Prostate gland (tissue), 2 donors: ENCODE results near the gene CORO2B. TPM values are rescaled to one million over a fixed set of nuclear protein-coding genes. Genes with fewer than 3 reads are reported as not detected.
A peak's percentile ranks its signal among the peaks of the same experiment; 100 is the strongest.

ENCODE experiments used
- DNase-seq: peaks from one replicate; pipeline ENCODE4 v3.0.0-alpha.2; 2019; ENCODE audit warnings: low spot score
- H3K27ac ChIP-seq, 2 donors: fragments of 200-600 bp; sonication (generic); 2 replicates each; pipeline ENCODE4 v1.5.1; 2017 to 2019
- H3K27me3 ChIP-seq: fragments of 200-600 bp; sonication (generic); replicated peaks from 2 replicates; pipeline ENCODE4 v1.5.1; 2019; ENCODE audit not compliant: insufficient read depth
- H3K36me3 ChIP-seq, 2 donors: fragments of 200-600 bp; sonication (generic); 1 replicate in 1 of 2; 2 replicates in 1 of 2; pipeline versions ENCODE4 v1.5.1 to v1.8.1; 2017 to 2019
- H3K4me1 ChIP-seq: fragments of 200-600 bp; sonication (generic); replicated peaks from 2 replicates; pipeline ENCODE4 v1.5.1; 2019
- H3K4me3 ChIP-seq, 2 donors: fragments of 200-600 bp; sonication (generic); 2 replicates each; pipeline ENCODE4 v1.5.1; 2017 to 2019
- H3K9me3 ChIP-seq: fragments of 200-600 bp; sonication (generic); 2 replicates; pipeline ENCODE4 v1.5.1; 2017
- POLR2A ChIP-seq: fragments of 450-650 bp; IDR thresholded peaks from one replicate; pipeline ENCODE4 v1.6.1; 2016; ENCODE audit warnings: antibody characterized with exemption, mild to moderate bottlenecking
- POLR2AphosphoS5 ChIP-seq: sonication (generic); formaldehyde crosslinking; IDR thresholded peaks from one replicate; pipeline ENCODE4 v1.6.1; 2017; ENCODE audit warnings: antibody characterized with exemption
- WGBS: methylation state at CpG from one replicate; pipeline ENCODE4 v1.1.5; 2018; 5-methylcytosine and 5-hydroxymethylcytosine counted together
- intact Hi-C: fragments of 100-400 bp; cut with DNase I; formaldehyde crosslinking; loops from one replicate; pipeline ENCODE4 v1.14.2; 2022
- total RNA-seq, 2 donors: library from RNA; depleted of rRNA; stranded (reverse); fragments of >200 nt; gene quantifications; one replicate each; pipeline ENCODE4 v1.1.0, GENCODE V29; 2016
- TF ChIP-seq, protein P1 (sequence below), 4 experiments: fragments of 200-600 bp in 2 of 4; fragments of 450-650 bp in 2 of 4; sonication (generic) in 2 of 4; IDR thresholded peaks; 1 replicate in 3 of 4; 2 replicates in 1 of 4; pipeline ENCODE4 v1.5.1; 2016 to 2019; ENCODE audit warnings: antibody characterized with exemption in 4 of 4, mild to moderate bottlenecking in 2 of 4, moderate library complexity in 2 of 4

CORO2B gene
- total RNA-seq, 2 donors from 2014 or later: 0.50 to 1.4 TPM

DNA sequence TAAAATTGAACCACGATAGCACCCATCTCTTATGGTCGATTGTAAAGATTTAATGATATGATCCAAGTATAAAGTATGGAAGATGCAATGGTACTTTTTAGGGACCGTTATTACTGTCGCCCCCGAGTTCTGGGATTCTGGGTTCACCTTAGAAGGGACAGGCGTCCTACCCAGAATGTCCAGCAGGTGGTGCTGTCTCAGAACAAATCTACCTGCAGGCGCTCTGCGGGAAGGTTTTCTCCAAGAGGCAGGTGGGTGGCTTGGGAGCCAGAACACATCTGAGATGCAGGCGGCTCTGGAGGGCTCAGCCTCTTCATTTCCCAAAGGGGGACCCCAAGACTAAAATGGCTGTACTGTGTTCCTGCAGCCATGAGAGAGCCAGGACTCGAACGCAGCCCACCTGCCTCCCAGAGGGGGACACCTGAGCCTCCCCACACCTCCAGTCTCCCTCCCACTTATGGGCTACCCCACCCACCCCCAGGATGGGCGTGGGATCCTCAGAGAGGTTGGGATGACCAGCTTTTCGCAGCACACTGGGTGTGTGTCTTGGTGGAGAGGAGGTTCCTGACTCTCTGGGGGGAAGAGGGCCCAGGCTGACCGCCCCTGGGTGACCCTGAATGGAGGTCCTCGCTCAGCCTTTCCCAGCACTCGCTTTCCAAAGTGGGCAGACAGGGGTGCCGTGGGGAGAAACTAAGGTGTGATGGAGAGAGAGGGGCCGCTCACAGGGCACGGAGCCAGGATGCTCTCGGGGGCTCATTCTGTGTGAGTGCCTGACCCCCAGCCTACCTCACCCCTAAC, 28.1 kb upstream of the CORO2B start:
- peak; percentile 68 for DNase-seq
- H3K27me3 ChIP-seq: no peaks in the 10 kb centered on the region
- no peak for TF ChIP-seq POLR2A
- TF ChIP-seq, protein P1, sequence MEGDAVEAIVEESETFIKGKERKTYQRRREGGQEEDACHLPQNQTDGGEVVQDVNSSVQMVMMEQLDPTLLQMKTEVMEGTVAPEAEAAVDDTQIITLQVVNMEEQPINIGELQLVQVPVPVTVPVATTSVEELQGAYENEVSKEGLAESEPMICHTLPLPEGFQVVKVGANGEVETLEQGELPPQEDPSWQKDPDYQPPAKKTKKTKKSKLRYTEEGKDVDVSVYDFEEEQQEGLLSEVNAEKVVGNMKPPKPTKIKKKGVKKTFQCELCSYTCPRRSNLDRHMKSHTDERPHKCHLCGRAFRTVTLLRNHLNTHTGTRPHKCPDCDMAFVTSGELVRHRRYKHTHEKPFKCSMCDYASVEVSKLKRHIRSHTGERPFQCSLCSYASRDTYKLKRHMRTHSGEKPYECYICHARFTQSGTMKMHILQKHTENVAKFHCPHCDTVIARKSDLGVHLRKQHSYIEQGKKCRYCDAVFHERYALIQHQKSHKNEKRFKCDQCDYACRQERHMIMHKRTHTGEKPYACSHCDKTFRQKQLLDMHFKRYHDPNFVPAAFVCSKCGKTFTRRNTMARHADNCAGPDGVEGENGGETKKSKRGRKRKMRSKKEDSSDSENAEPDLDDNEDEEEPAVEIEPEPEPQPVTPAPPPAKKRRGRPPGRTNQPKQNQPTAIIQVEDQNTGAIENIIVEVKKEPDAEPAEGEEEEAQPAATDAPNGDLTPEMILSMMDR (IDR thresholded peaks at IDR 0.05): peak; percentile 81 to 91 (median 84)
- H3K4me1 ChIP-seq: no peaks in the 10 kb centered on the region
- WGBS: 41% methylated on average over 20 of the region's 20 CpGs
- no peak overlapping the region for H3K4me3 ChIP-seq
- no peak overlapping the region for H3K27ac ChIP-seq
- H3K9me3 ChIP-seq: no peaks in the 10 kb centered on the region
- intact Hi-C loops: loop anchor here (5.0 kb wide), 1 partner anchor 248 kb away; no protein-coding TSS in a partner anchor
- H3K36me3 ChIP-seq: no peaks in the 10 kb centered on the region

DNA sequence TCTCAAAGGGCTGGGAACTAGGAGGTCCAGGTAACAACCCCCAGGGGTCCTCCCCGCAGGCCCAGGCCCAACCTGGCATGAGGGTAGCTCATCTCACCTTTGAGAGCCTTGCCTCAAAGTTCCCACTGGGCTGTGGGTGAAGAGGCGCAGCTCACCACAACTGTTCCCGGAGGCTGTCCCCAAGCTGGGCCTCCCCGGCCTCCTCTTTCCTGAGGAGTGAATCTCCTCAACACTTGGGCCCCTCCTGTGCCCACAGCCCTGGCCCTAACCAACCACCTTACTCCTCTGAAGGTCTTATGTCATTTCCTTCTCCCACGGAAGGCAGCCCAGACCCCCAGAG, 27.5 kb upstream of the CORO2B start:
- Histone ChIP-seq H3K27ac (no peak overlapping the region), H3K27me3 (no peaks in the 10 kb centered on the region), H3K4me1 (no peaks in the 10 kb centered on the region), H3K4me3 (no peak overlapping the region), H3K36me3 (no peaks in the 10 kb centered on the region), H3K9me3 (no peaks in the 10 kb centered on the region)
- WGBS: 82% methylated on average over 5 of the region's 5 CpGs
- intact Hi-C loops: loop anchor here (5.0 kb wide), 1 partner anchor 249 kb away; no protein-coding TSS in a partner anchor
- no peak for TF ChIP-seq POLR2AphosphoS5
- TF ChIP-seq, protein P1 (IDR thresholded peaks at IDR 0.05): no peak
- TF ChIP-seq POLR2A: no peak
- DNase-seq: no peak

DNA sequence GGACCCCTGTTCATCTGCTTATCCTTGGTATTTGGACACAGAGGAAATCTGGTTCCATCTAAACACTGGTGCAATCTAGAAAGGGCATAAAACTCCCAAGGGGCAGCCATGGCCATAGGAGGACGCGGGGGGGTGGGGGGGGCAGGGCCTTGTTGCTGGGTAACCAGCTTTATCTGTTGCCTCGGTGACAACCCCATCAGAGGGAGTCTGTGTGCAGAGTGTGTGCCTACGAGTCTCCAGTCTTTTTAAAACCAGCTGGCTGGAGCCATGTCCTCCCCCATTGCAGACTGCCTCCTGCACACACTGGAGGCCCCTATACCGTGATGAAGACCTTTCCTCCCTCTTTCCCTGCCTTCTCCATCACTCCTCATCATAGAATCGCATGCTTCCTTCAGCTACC, 26.4 kb upstream of the CORO2B start:
- TF ChIP-seq, protein P1 (IDR thresholded peaks at IDR 0.05): no peak
- TF ChIP-seq POLR2AphosphoS5 (no peak), POLR2A (no peak)
- H3K27ac ChIP-seq: no peak overlapping the region
- no peaks in the 10 kb centered on the region for H3K27me3 ChIP-seq
- no peaks in the 10 kb centered on the region for H3K9me3 ChIP-seq
- WGBS: 69% methylated on average over 6 of the region's 6 CpGs
- H3K36me3 ChIP-seq: no peaks in the 10 kb centered on the region
- H3K4me1 ChIP-seq: no peaks in the 10 kb centered on the region
- intact Hi-C loops: loop anchor here (5.0 kb wide), 1 partner anchor 250 kb away; no protein-coding TSS in a partner anchor
- H3K4me3 ChIP-seq: no peak overlapping the region
- no peak for DNase-seq

DNA sequence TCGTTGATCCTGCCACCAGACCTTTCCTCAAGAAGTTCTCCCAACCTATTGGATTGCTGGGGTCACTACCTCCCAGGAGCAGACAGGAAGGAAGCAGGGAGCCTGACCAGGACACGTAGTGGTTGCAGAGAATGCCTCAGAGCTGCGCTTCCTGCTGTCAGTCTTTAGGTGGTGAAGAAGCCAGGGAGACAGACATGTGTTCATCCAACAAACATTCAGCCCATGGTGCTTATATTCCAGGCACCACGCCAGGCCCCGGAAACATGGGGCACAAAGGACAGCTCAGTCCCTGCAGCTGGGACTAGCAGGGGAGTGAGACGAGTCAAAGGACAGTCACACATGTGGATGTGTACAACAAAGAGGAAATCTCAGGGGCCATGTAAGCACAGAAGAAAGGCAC, 26.0 kb upstream of the CORO2B start:
- Histone ChIP-seq H3K4me3 (no peak overlapping the region), H3K4me1 (no peaks in the 10 kb centered on the region), H3K27ac (no peak overlapping the region), H3K9me3 (no peaks in the 10 kb centered on the region), H3K36me3 (no peaks in the 10 kb centered on the region), H3K27me3 (no peaks in the 10 kb centered on the region)
- intact Hi-C loops: loop anchor here (5.0 kb wide), 1 partner anchor 250 kb away; no protein-coding TSS in a partner anchor
- 61% methylated on average over 6 of the region's 6 CpGs for WGBS
- TF ChIP-seq POLR2A (no peak), POLR2AphosphoS5 (no peak)
- TF ChIP-seq, protein P1 (IDR thresholded peaks at IDR 0.05): no peak
- DNase-seq: no peak
